ENCODE measurements around the gene POLD2. TPM values are rescaled to one million over a fixed set of nuclear protein-coding genes. Genes with fewer than 3 reads are reported as not detected.
"Not testable (repeated sequence)": the region's sequence is repeated elsewhere in the genome, so short reads cannot be mapped to it uniquely, and the experiment has no call there.

Gene POLD2
- total RNA-seq, 1 experiment from 2014 or later, result 131 TPM

GRCh38 chr7:44127161-44127560, 3.8 kb upstream of the POLD2 start:
- Mint-ChIP-seq H3K27ac (no peak overlapping the region), H3K4me1 (peaks cover 8 to 20% of the 10 kb centered on the region in 2 experiments), H3K4me3 (no peak overlapping the region), H3K9me3 (peaks cover 8 to 9% of the 10 kb centered on the region in 2 experiments), H3K36me3 (ENCODE audit: insufficient read depth in 1 of 3, low read depth in 3 of 3) (peaks cover 0 to 5% (median 0%) of the 10 kb centered on the region in 3 experiments; a peak in 3 of 7 replicates), H3K27me3 (ENCODE audit: low read depth) (peaks cover 62% of the 10 kb centered on the region)
- Histone ChIP-seq H3K14ac (ENCODE audit: insufficient read depth, low read length) (no peak overlapping the region), H3K23me2 (ENCODE audit: insufficient read length, low read depth, low read length, poor library complexity, severe bottlenecking) (peaks cover 11% of the 10 kb centered on the region), H2AFZ (ENCODE audit: low read length) (no peak overlapping the region), H3K56ac (ENCODE audit: insufficient read length, low read depth, low read length) (no peak overlapping the region), H2AK5ac (ENCODE audit: insufficient read length, low read length) (no peak overlapping the region), H3K9me3 (ENCODE audit: control insufficient read depth, low read depth, low read length) (no peaks in the 10 kb centered on the region), H3K9ac (ENCODE audit: extremely low read depth, insufficient read length, low read length) (no peak overlapping the region), H3K4me2 (ENCODE audit: insufficient read depth, insufficient read length, low read length) (no peak overlapping the region), H3K23ac (ENCODE audit: insufficient read length, low read depth, low read length) (no peak overlapping the region), H3K4me1 (ENCODE audit: insufficient read depth, low read length) (no peaks in the 10 kb centered on the region), H4K5ac (ENCODE audit: insufficient read length, low read depth, low read length) (no peak overlapping the region), H2BK5ac (ENCODE audit: insufficient read length, low read length) (no peak overlapping the region), H2BK120ac (ENCODE audit: low read depth, low read length, poor library complexity, severe bottlenecking) (no peak overlapping the region), H4K8ac (replicated peaks; ENCODE audit: insufficient read length, low read depth, low read length) (no peak overlapping the region), H2BK20ac (ENCODE audit: low read depth, low read length, poor library complexity, severe bottlenecking) (no peak overlapping the region), H3K18ac (ENCODE audit: insufficient read length, low read depth, low read length) (no peak overlapping the region), H3K79me2 (ENCODE audit: insufficient read depth, low read length) (no peaks in the 10 kb centered on the region; the same call in 1 of the 2 replicates), H3T11ph (ENCODE audit: low read length) (no peak overlapping the region), H3K79me1 (ENCODE audit: insufficient read depth, low read depth, low read length, poor library complexity, severe bottlenecking) (peaks cover 2% of the 10 kb centered on the region), H2BK12ac (ENCODE audit: insufficient read length, low read depth, low read length) (no peak overlapping the region), H3K27ac (ENCODE audit: insufficient read length, low read depth, low read length) (no peak overlapping the region), H4K20me1 (ENCODE audit: control insufficient read depth, insufficient read depth, insufficient read length) (no peaks in the 10 kb centered on the region), H3K27me3 (ENCODE audit: insufficient read depth, low read length) (no peaks in the 10 kb centered on the region; the same call in 1 of the 2 replicates), H4K91ac (ENCODE audit: insufficient read length, low read depth, low read length) (no peak overlapping the region), H3K4ac (ENCODE audit: low read depth, low read length) (no peak overlapping the region), H2BK15ac (ENCODE audit: low read depth, low read length) (no peak overlapping the region)
- TF ChIP-seq, protein P1, sequence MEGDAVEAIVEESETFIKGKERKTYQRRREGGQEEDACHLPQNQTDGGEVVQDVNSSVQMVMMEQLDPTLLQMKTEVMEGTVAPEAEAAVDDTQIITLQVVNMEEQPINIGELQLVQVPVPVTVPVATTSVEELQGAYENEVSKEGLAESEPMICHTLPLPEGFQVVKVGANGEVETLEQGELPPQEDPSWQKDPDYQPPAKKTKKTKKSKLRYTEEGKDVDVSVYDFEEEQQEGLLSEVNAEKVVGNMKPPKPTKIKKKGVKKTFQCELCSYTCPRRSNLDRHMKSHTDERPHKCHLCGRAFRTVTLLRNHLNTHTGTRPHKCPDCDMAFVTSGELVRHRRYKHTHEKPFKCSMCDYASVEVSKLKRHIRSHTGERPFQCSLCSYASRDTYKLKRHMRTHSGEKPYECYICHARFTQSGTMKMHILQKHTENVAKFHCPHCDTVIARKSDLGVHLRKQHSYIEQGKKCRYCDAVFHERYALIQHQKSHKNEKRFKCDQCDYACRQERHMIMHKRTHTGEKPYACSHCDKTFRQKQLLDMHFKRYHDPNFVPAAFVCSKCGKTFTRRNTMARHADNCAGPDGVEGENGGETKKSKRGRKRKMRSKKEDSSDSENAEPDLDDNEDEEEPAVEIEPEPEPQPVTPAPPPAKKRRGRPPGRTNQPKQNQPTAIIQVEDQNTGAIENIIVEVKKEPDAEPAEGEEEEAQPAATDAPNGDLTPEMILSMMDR (conservative IDR thresholded peaks at IDR 0.05), result no peak
- no peak for DNase-seq

- H2AFZ ChIP-seq (ENCODE audit: low read length); H2BK15ac ChIP-seq (ENCODE audit: low read depth, low read length); H3K27me3 ChIP-seq (ENCODE audit: insufficient read depth, low read length); H4K8ac ChIP-seq (replicated peaks; ENCODE audit: insufficient read length, low read depth, low read length); H3K56ac ChIP-seq (ENCODE audit: insufficient read length, low read depth, low read length); H4K91ac ChIP-seq (ENCODE audit: insufficient read length, low read depth, low read length); H3K79me2 ChIP-seq (ENCODE audit: insufficient read depth, low read length); H2BK5ac ChIP-seq (ENCODE audit: insufficient read length, low read length); H2AK5ac ChIP-seq (ENCODE audit: insufficient read length, low read length); H3K79me1 ChIP-seq (ENCODE audit: insufficient read depth, low read depth, low read length, poor library complexity, severe bottlenecking); H3T11ph ChIP-seq (ENCODE audit: low read length); H3K14ac ChIP-seq (ENCODE audit: insufficient read depth, low read length); H3K23ac ChIP-seq (ENCODE audit: insufficient read length, low read depth, low read length); H3K4me3 Mint-ChIP-seq; H4K5ac ChIP-seq (ENCODE audit: insufficient read length, low read depth, low read length); H3K4me2 ChIP-seq (ENCODE audit: insufficient read depth, insufficient read length, low read length); H3K18ac ChIP-seq (ENCODE audit: insufficient read length, low read depth, low read length); DNase-seq; H2BK20ac ChIP-seq (ENCODE audit: low read depth, low read length, poor library complexity, severe bottlenecking); H3K27ac Mint-ChIP-seq; H3K4me1 ChIP-seq (ENCODE audit: insufficient read depth, low read length); H4K20me1 ChIP-seq (ENCODE audit: control insufficient read depth, insufficient read depth, insufficient read length); H3K27ac ChIP-seq (ENCODE audit: insufficient read length, low read depth, low read length); H3K4ac ChIP-seq (ENCODE audit: low read depth, low read length); H3K9me3 ChIP-seq (ENCODE audit: control insufficient read depth, low read depth, low read length); H2BK12ac ChIP-seq (ENCODE audit: insufficient read length, low read depth, low read length); H2BK120ac ChIP-seq (ENCODE audit: low read depth, low read length, poor library complexity, severe bottlenecking); H3K9ac ChIP-seq (ENCODE audit: extremely low read depth, insufficient read length, low read length); H3K9me3 Mint-ChIP-seq: not testable (repeated sequence)
- Mint-ChIP-seq H3K36me3 (ENCODE audit: insufficient read depth in 1 of 3, low read depth in 3 of 3) (peaks cover 0 to 11% (median 2%) of the 10 kb centered on the region in 3 experiments; a peak in 5 of 7 replicates), H3K27me3 (ENCODE audit: low read depth) (peaks cover 57% of the 10 kb centered on the region), H3K4me1 (peaks cover 10 to 17% of the 10 kb centered on the region in 2 experiments)
- no CpG with 5 or more reads among the region's 4 CpGs for WGBS (ENCODE audit: extremely low coverage, insufficient read length, low lambda C conversion rate)
- peaks cover 11% of the 10 kb centered on the region for H3K23me2 ChIP-seq (ENCODE audit: insufficient read length, low read depth, low read length, poor library complexity, severe bottlenecking)
Measured at GRCh38 chr7:44126574-44126973, 3.2 kb upstream of the POLD2 start.
